Measurements from ENCODE around the gene TMEM126A.

The TMEM126A gene

GRCh38 chr11:85661972-85662664 is 14.4 kb downstream of the TMEM126A start:
- Histone ChIP-seq H2BK120ac (ENCODE audit: low read depth, low read length) (no peak overlapping the region), H3K4me3 (ENCODE audit: low read length) (peak overlapping the region; percentile 16), H3K56ac (ENCODE audit: low read length) (peak overlapping the region; percentile 62), H3K9ac (ENCODE audit: low read length) (peak overlapping the region; percentile 77), H4K8ac (ENCODE audit: low read depth, low read length) (no peak overlapping the region), H3K36me3 (ENCODE audit: control insufficient read depth, insufficient read depth, low read length) (no peaks in the 10 kb centered on the region), H4K5ac (ENCODE audit: low read length) (no peak overlapping the region), H2AK5ac (ENCODE audit: low read length) (no peak overlapping the region), H3K4me1 (ENCODE audit: control insufficient read depth, low read depth, low read length) (no peaks in the 10 kb centered on the region), H3K27me3 (ENCODE audit: insufficient read depth, low read length, poor library complexity) (no peaks in the 10 kb centered on the region), H2BK15ac (replicated peaks; ENCODE audit: low read depth) (no peak overlapping the region), H3K27ac (ENCODE audit: low read depth, low read length) (no peak overlapping the region), H3K23ac (ENCODE audit: low read length) (no peak overlapping the region), H2BK5ac (ENCODE audit: low read length) (no peak overlapping the region), H3K18ac (ENCODE audit: low read length) (no peak overlapping the region), H3K79me2 (ENCODE audit: control insufficient read depth, insufficient read depth, low read length) (peaks cover 38% of the 10 kb centered on the region), H3K4me2 (ENCODE audit: low read length) (peak overlapping the region; percentile 98), H3K79me1 (ENCODE audit: low read length) (peaks cover under 1% of the 10 kb centered on the region), H3K4ac (ENCODE audit: low read depth, low read length) (no peak overlapping the region)
- no CpG with 5 or more reads among the region's 4 CpGs for WGBS (ENCODE audit: extremely low coverage, insufficient coverage, low lambda C conversion rate)
- no peak for DNase-seq

- H3K27me3 ChIP-seq (ENCODE audit: insufficient read depth, low read length, poor library complexity), result no peaks in the 10 kb centered on the region
- H3K27ac ChIP-seq (ENCODE audit: low read depth, low read length), result no peak overlapping the region
- no CpG with 5 or more reads among the region's 10 CpGs for WGBS (ENCODE audit: extremely low coverage, insufficient coverage, low lambda C conversion rate)
- H3K4me1 ChIP-seq (ENCODE audit: control insufficient read depth, low read depth, low read length), result no peaks in the 10 kb centered on the region
- DNase-seq, result no peak
- peak overlapping the region; percentile 80 for H3K4me3 ChIP-seq (ENCODE audit: low read length)
- H3K4me2 ChIP-seq (ENCODE audit: low read length), result peak overlapping the region; percentile 99
- no peak overlapping the region for H4K5ac ChIP-seq (ENCODE audit: low read length)
- H3K23ac ChIP-seq (ENCODE audit: low read length), result no peak overlapping the region
- no peak overlapping the region for H3K4ac ChIP-seq (ENCODE audit: low read depth, low read length)
- no peak overlapping the region for H2BK120ac ChIP-seq (ENCODE audit: low read depth, low read length)
- H3K36me3 ChIP-seq (ENCODE audit: control insufficient read depth, insufficient read depth, low read length), result no peaks in the 10 kb centered on the region
- peak overlapping the region; percentile 100 for H3K56ac ChIP-seq (ENCODE audit: low read length)
- no peak overlapping the region for H4K8ac ChIP-seq (ENCODE audit: low read depth, low read length)
- H2AK5ac ChIP-seq (ENCODE audit: low read length), result no peak overlapping the region
- no peaks in the 10 kb centered on the region for H3K79me1 ChIP-seq (ENCODE audit: low read length)
- H2BK15ac ChIP-seq (replicated peaks; ENCODE audit: low read depth), result no peak overlapping the region
- no peak overlapping the region for H3K18ac ChIP-seq (ENCODE audit: low read length)
- no peak overlapping the region for H2BK5ac ChIP-seq (ENCODE audit: low read length)
- H3K79me2 ChIP-seq (ENCODE audit: control insufficient read depth, insufficient read depth, low read length), result peaks cover 38% of the 10 kb centered on the region
- H3K9ac ChIP-seq (ENCODE audit: low read length), result peak overlapping the region; percentile 90
Observed at GRCh38 chr11:85663080-85663752, 15.4 kb downstream of the TMEM126A start.

DNA sequence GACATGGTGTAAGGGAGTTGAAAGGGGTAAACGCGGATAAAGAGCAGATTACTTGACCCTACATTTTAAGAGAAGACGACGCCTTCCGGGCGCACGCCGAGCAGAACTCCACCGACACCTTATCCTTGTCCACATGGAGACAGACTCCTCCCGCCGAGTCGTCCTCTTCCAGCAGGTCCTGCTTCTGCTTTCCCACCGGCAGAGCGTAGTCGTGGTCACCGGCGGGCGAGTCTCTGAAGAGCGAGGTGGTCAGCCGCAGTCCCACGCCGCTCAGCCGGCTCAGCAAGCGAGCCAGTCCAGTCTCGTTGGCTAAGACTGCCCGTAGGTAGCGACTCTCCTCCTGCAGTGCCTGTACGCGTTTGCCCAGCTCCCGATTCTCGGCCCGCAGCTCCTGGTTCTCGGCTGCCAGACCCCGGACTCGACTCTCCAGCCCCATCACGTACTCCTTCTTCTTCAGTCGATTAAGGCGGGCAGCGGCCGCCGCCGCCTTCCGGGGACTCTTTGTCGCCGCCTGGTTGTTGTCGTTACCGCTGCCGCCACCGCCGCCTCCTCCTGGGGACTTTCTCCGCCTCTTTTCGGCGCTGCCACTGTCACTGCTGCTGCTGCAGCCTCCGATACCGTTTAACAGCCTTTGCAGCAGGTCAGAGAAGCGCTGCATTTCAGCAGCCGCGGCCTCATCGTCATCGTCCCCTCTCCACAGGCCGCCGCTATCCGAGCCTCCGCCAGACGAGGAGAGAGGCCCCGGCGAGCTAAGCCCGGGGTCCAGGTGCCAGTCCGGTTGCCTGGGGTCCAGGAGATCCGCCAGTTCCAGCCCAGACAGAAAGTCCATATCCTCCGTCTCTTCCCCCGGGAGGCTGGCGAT is 16.2 kb downstream of the TMEM126A start:
- Histone ChIP-seq H4K5ac (ENCODE audit: low read length) (no peak overlapping the region), H2AK5ac (ENCODE audit: low read length) (no peak overlapping the region), H2BK120ac (ENCODE audit: low read depth, low read length) (no peak overlapping the region), H3K79me2 (ENCODE audit: control insufficient read depth, insufficient read depth, low read length) (peaks cover 36% of the 10 kb centered on the region), H3K18ac (ENCODE audit: low read length) (peak overlapping the region; percentile 99), H3K27me3 (ENCODE audit: insufficient read depth, low read length, poor library complexity) (no peaks in the 10 kb centered on the region), H3K79me1 (ENCODE audit: low read length) (no peaks in the 10 kb centered on the region), H2BK15ac (replicated peaks; ENCODE audit: low read depth) (no peak overlapping the region), H3K4me3 (ENCODE audit: low read length) (peak overlapping the region; percentile 80), H3K23ac (ENCODE audit: low read length) (peak overlapping the region; percentile 99), H3K4ac (ENCODE audit: low read depth, low read length) (peak overlapping the region; percentile 64), H3K4me1 (ENCODE audit: control insufficient read depth, low read depth, low read length) (no peaks in the 10 kb centered on the region), H3K27ac (ENCODE audit: low read depth, low read length) (peak overlapping the region; percentile 99), H3K36me3 (ENCODE audit: control insufficient read depth, insufficient read depth, low read length) (no peaks in the 10 kb centered on the region), H2BK5ac (ENCODE audit: low read length) (peak overlapping the region; percentile 80), H4K8ac (ENCODE audit: low read depth, low read length) (no peak overlapping the region), H3K56ac (ENCODE audit: low read length) (peak overlapping the region; percentile 100), H3K9ac (ENCODE audit: low read length) (peak overlapping the region; percentile 90), H3K4me2 (ENCODE audit: low read length) (peak overlapping the region; percentile 99)
- peak; percentile 89 for DNase-seq
- no CpG with 5 or more reads among the region's 73 CpGs for WGBS (ENCODE audit: extremely low coverage, insufficient coverage, low lambda C conversion rate)

GRCh38 chr11:85664615-85665481 is 17.1 kb downstream of the TMEM126A start, which contains the start of gene CREBZF:
TSS of gene CREBZF (minus strand) at chr11:85665129. CDS start at chr11:85664875, 254 bp downstream.
- Histone ChIP-seq H4K5ac (ENCODE audit: low read length) (peak within 1 kb of the TSS; percentile 95), H2BK5ac (ENCODE audit: low read length) (peak within 1 kb of the TSS; percentile 80), H3K27me3 (ENCODE audit: insufficient read depth, low read length, poor library complexity) (no peaks in the 10 kb centered on the region), H3K4me3 (ENCODE audit: low read length) (peak within 1 kb of the TSS; percentile 80), H3K4me2 (ENCODE audit: low read length) (peak within 1 kb of the TSS; percentile 99), H2AK5ac (ENCODE audit: low read length) (no peak within 1 kb of the TSS), H3K4ac (ENCODE audit: low read depth, low read length) (peak within 1 kb of the TSS; percentile 64), H3K4me1 (ENCODE audit: control insufficient read depth, low read depth, low read length) (no peaks in the 10 kb centered on the region), H4K8ac (ENCODE audit: low read depth, low read length) (peak within 1 kb of the TSS; percentile 96), H3K56ac (ENCODE audit: low read length) (peak within 1 kb of the TSS; percentile 100), H3K27ac (ENCODE audit: low read depth, low read length) (peak within 1 kb of the TSS; percentile 99), H3K79me2 (ENCODE audit: control insufficient read depth, insufficient read depth, low read length) (peaks cover 34% of the 10 kb centered on the region), H3K79me1 (ENCODE audit: low read length) (no peaks in the 10 kb centered on the region), H3K36me3 (ENCODE audit: control insufficient read depth, insufficient read depth, low read length) (no peaks in the 10 kb centered on the region), H2BK120ac (ENCODE audit: low read depth, low read length) (no peak within 1 kb of the TSS), H2BK15ac (replicated peaks; ENCODE audit: low read depth) (peak within 1 kb of the TSS; percentile 25), H3K9ac (ENCODE audit: low read length) (peak within 1 kb of the TSS; percentile 90), H3K23ac (ENCODE audit: low read length) (peak within 1 kb of the TSS; percentile 99), H3K18ac (ENCODE audit: low read length) (peak within 1 kb of the TSS; percentile 99)
- no CpG with 5 or more reads among the region's 67 CpGs for WGBS (ENCODE audit: extremely low coverage, insufficient coverage, low lambda C conversion rate)
- DNase-seq, result peak; percentile 97

DNA sequence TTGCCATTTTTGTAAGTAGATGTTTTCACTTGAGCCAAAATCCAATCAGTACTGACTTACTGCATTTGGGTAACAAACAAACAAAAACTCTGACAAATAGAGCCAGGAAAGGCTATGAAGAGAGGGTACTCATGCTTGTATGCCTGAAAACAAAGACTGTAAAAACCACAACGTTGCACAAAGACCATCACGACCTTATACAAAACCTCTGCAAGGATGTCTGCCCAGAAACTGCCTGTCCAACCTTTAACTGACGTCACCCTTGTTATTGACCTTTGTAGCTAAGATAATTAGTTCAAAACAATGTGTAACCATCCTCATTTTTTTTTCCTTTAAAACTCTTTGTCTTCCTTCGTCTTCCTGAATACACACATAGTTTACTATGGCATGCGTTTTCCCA is 18.0 kb downstream of the TMEM126A start:
- H3K4me3 ChIP-seq (ENCODE audit: low read length), result no peak overlapping the region
- H3K56ac ChIP-seq (ENCODE audit: low read length), result peak overlapping the region; percentile 37
- no peaks in the 10 kb centered on the region for H3K4me1 ChIP-seq (ENCODE audit: control insufficient read depth, low read depth, low read length)
- peak overlapping the region; percentile 95 for H4K5ac ChIP-seq (ENCODE audit: low read length)
- peak overlapping the region; percentile 25 for H2BK15ac ChIP-seq (replicated peaks; ENCODE audit: low read depth)
- no peak overlapping the region for H3K4me2 ChIP-seq (ENCODE audit: low read length)
- H3K9ac ChIP-seq (ENCODE audit: low read length), result peak overlapping the region; percentile 29
- H3K27me3 ChIP-seq (ENCODE audit: insufficient read depth, low read length, poor library complexity), result no peaks in the 10 kb centered on the region
- no peak overlapping the region for H2AK5ac ChIP-seq (ENCODE audit: low read length)
- H2BK5ac ChIP-seq (ENCODE audit: low read length), result no peak overlapping the region
- H2BK120ac ChIP-seq (ENCODE audit: low read depth, low read length), result no peak overlapping the region
- no peak for DNase-seq
- H3K23ac ChIP-seq (ENCODE audit: low read length), result no peak overlapping the region
- no peaks in the 10 kb centered on the region for H3K36me3 ChIP-seq (ENCODE audit: control insufficient read depth, insufficient read depth, low read length)
- no CpG with 5 or more reads among the region's 5 CpGs for WGBS (ENCODE audit: extremely low coverage, insufficient coverage, low lambda C conversion rate)
- no peak overlapping the region for H3K4ac ChIP-seq (ENCODE audit: low read depth, low read length)
- no peak overlapping the region for H3K27ac ChIP-seq (ENCODE audit: low read depth, low read length)
- H4K8ac ChIP-seq (ENCODE audit: low read depth, low read length), result no peak overlapping the region
- H3K18ac ChIP-seq (ENCODE audit: low read length), result no peak overlapping the region
- no peaks in the 10 kb centered on the region for H3K79me1 ChIP-seq (ENCODE audit: low read length)
- peaks cover 31% of the 10 kb centered on the region for H3K79me2 ChIP-seq (ENCODE audit: control insufficient read depth, insufficient read depth, low read length)
